ENCODE data around the gene PPP2R1A.

DNA sequence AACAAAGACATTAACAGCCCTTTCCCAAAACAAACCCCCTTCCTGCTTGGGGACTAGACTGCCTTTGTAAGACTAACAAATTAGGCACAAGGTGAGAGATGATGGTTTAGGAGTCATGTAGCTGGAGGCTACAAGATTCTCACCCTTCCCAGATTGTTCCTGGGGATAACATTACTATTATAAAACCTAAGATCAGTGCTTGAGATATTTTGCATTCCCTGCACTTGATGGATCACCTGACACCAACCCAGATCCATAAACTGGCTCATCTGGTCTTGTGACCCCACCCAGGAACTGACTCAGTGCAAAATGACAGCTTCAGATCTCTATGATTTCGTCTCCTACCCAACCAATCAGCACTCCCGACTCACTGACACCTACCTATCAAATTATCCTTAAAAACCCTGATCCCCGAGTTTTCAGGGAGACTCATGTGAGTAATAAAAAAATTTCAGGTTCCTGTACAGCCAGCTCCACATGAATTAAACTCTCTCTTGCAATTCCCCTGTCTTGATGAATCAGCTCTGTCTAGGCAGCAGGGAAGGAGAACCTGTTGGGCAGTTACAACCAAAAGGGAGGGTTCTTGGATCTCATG, 47.8 kb upstream of the PPP2R1A start:
- TF ChIP-seq CTCF (IDR thresholded peaks at IDR 0.05): no peak
- TF ChIP-seq POLR2AphosphoS5 (IDR thresholded peaks at IDR 0.05): no peak

All from stomach (tissue), 4 donors.